GM18868 (cell line): ENCODE measurements around the gene MGAT4A.
A peak's percentile ranks its signal among the peaks of the same experiment; 100 is the strongest.
"Not testable (repeated sequence)": the region's sequence is repeated elsewhere in the genome, so short reads cannot be mapped to it uniquely, and the experiment has no call there.

Source experiments
- ATAC-seq: cut with Tn5 transposase; IDR thresholded peaks from one replicate; pipeline ENCODE4 v1.9.1; 2021; ENCODE audit warnings: mild to moderate bottlenecking, moderate library complexity; ENCODE audit not compliant: unreplicated experiment

The MGAT4A gene

DNA sequence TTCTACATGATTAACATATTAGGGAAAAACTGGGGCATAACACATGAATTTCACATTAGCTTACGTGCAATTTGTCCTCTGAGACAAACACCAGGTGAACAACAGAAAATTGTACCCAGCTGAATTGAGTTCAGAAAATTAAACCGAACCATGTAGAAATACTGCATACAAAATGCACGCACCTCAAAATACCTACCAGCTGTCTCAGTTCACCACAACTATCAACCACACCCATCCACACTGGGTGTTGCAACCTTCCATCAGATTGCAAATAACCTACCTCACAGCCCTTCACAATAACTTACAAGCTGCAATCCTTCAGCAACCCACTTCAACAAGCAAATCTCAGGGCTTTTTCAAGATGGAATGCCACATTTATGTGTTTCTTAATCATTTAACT, 66.6 kb downstream of the MGAT4A start:
- ATAC-seq: no peak

DNA sequence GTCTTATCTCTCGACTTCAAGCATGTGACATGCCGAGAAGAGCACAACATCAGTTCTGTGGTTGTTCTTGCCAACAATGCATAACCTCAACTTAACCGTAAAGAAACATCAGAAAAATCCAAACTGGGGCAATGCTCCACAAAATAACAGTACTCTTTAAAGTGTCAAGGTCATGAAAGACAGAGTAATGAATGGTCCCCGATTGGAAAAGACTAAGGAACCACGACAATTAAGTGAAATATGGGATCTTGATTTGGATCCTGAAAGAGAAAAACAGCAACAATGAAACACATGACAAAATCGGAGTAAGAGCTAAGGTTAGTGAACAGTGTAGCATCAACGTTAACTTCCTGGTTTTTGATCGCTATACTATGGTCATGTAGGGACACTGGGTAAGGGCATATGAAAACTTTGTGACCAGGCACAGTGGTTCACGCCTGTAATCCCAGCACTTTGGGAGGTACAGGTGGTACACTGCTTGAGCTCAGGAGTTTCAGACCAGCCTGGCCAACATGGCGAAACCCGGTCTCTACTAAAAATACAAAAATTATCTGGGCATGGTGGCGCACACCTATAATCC, 67.3 kb downstream of the MGAT4A start:
- no peak for ATAC-seq

DNA sequence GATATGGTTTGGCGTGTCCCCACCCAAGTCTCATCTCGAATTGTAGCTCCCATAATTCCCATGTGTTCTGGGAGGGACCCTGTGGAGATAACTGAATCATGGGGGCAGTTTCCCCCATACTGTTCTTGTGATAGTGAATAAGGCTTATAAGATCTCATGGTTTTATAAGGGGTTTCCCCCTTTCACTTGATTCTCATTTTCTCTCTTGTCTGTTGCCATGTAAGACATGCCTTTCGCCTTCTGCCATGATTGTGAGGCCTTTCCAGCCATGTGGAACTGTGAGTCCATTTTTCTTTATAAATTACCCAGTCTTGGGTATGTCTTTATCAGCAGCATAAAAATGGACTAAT, 71.5 kb downstream of the MGAT4A start:
- ATAC-seq: not testable (repeated sequence)

DNA sequence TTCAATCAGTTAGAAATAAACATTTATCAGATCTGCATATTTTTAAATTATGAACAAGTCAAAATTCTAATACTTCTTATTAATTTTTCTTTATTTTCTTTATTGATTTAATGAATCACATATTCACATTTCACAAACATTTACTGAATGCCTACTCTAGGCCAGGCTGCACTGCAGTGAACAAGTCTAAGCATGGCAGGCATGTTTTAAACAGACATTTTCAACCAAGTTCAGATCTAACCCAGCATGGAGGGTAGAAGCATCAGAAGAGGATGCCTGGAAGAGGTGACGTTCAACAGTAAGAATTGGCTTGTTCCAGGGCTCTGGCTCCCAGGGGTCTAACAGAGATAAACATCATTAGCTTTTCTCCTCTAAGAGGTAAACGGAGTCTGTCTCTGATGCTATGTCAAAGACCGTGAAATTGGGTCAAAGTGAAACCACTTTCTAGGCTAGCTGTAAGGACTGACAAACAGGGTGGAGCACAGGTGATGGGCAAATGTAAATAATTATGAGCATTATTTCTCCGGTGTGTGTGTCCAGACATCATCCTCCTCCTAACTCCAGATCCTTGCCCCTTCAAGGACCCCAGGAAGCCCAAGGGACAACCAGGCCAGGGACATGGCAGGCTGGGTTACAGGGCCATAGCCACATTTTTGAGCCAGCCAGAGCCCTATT, 72.0 kb downstream of the MGAT4A start:
- ATAC-seq: no peak

DNA sequence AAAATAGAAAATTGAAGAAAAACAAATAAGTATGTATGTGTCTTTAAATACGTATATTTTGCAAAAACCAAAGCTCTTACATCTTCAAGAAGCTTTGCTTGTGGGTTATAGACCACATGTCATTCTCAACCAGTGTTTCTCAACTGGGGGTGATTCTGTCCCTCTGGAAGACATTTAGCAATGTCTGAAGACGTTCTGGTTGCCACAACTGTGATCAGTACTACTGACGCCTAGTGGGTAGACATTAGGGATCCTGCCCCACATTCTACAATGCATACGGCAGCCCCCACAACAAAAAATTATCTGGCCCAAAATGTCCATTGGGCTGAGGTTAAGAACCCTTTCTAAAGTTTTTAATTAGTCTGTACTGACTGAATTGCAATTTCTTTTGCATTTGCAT, 74.1 kb downstream of the MGAT4A start:
- no peak for ATAC-seq

DNA sequence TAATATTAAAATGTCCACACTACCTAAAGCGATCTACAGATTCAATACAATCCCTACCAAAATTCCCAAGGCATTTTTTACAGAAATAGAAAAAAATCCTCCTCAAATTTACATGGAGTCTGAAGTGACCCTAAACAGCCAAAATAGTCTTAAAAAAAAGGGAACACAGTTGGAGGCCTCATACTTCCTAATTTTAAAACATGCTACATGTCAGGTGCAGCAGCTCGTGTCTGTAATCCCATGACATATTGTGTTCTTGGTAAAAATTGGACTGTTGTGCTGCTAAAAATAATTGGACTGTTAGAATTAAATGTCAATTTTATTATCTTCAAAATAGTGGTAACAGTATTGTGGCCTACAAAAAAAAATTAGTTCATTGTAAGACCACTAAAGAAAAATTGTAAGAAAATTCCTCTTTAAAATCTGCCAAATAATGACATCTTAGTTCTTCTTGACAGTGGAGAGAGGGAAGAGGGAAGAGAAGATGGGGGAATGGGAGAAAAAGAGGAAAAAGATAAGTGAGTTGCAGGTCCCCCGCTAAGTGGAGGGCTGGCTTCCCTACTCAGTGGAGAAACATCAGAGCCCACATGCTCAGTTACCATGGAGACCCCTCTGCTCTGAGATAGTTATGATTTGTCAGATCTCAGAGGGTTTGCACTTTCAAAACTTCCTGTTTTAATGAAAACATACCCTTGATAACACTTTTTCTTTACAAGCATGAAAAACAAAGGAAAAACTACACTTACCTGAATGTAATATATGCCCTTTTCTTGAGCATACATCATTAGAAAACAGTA, 76.0 kb downstream of the MGAT4A start:
- no peak for ATAC-seq

DNA sequence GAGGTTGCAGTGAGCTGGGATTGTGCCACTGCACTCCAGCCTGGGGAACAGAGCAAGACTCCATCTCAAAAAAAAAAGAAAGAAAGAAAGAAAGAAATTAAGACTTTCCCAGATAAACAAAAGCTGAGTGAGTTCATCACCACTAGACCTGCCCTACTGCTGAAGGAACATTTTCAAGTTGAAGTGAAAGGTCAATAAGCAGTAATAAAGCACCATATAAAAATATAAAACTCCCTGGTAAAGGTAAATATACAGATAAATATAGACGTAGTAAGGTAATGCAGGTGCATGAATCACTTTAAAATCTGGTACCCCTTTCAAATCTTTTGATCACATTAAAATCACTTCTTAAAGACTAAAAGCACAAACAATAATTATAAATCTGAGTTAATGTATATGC, 79.9 kb downstream of the MGAT4A start:
- no peak for ATAC-seq

DNA sequence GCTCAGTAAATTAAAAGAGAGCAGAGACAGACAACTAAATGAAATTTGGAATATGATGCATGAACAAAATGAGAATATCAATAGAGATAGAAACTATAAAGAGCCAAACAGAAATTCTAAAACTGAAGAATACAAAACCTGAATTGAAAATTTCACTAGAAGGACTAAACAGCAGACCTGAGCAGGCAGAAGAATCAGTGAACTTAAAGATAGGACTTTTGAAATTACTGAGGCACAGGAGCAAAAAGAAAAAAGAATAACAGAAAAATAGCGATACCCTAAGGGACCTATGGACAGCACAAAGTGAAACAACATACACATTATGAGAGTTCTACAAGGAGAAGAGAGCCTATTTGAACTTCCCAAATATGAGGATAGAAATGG, 80.9 kb downstream of the MGAT4A start:
- ATAC-seq: no peak

DNA sequence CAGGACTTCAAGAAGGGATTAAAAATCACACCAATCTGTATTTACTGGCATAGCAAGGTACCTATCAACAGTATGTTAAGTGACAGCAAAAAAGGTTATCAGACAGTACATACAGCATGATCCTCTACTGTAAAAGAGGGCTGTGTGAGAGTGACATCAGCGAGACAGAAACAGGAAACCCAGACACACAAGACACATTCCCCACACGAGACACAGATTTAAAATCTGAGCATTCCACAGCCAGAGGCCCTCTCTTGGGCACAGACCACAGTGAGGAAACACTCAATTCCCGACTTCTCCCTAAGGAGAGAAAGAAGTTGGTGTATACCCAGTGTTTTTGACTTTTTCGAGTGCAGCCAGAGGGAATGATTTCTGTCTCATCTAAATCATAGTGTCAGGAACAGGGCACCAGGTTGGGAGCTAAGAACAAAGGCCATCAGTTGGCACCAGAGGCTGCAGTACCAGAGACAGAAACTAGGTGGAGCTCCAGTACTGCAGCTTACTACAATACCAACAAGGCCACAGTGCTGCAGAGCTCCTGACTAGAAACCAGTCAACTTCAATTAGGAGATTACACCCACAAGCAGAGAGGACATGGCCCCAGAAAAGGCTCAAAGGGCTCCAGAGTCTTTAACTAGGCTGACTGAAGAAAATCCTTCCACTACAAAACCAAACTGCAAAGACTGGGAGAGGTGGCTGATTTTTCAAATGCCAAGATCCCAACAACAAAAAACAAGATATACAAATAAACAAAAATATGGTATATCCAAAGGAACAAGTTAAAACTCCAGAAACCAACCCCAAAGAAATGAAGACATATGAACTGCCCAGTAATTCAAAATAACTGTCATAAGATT, 81.6 kb downstream of the MGAT4A start:
- no peak for ATAC-seq

DNA sequence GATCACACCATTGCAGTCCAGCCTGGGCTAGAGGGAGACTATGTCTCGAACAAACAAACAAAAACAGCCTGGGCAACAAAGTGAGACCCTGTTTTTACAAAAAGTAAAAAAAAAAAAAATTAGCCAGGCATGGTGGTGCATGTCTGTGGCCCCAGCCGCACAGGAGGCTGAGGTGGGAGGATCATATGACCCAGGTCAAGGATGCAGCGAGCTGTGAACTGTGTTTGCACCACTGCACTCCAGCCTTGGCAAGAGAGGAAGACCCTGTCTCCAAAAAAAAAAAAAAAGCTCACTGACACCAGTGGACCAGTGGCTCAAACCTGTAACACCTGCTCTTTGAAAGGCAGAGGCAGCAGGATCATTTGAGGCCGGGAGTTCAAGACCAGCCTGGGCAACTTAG, 82.5 kb downstream of the MGAT4A start:
- no peak for ATAC-seq

DNA sequence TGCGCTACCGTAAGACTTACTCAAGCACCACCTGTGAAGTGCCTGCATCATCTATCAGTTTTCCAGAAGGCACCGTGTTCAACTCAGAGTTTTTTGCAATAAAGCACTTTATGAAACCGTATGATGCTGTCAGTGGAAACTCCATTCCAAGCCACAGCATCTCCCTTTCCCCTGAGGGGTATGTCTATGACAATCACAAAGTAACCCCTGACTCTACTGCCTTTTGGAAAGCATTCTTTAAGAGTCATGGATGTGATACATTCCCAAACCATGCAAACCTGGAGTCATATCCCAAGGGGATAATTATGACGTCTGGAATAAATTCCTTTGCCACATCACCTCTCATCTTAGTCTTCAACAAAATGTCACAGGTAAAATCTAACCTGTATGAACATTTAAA, 83.3 kb downstream of the MGAT4A start:
- ATAC-seq: no peak

DNA sequence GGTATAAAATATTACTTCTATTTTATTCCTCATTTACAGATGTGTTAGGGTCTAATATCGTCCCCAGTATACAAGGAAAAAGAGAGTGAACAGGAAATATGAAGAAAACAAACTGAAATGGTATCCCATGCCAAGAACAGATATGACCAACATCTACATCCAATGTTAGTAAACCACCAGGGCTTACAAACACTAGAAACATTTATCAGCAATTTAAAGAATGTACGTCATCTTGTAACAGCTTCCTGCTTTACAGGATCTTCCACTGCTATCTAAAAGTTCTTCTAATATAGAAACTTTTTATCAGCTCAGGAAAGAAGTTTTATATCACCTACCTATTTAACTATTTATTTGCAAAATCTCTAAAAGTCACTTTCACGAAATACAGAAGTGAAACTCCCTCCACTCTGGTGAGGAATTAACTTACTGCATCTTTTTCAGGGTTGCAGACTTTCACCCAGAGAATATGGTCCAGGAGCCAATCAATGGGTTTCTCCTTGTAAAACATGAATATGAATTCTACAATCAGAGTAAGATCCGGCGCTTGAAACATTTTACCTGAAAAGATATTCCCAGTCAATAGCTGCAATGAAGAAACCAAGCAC, 87.3 kb downstream of the MGAT4A start:
- ATAC-seq: no peak

DNA sequence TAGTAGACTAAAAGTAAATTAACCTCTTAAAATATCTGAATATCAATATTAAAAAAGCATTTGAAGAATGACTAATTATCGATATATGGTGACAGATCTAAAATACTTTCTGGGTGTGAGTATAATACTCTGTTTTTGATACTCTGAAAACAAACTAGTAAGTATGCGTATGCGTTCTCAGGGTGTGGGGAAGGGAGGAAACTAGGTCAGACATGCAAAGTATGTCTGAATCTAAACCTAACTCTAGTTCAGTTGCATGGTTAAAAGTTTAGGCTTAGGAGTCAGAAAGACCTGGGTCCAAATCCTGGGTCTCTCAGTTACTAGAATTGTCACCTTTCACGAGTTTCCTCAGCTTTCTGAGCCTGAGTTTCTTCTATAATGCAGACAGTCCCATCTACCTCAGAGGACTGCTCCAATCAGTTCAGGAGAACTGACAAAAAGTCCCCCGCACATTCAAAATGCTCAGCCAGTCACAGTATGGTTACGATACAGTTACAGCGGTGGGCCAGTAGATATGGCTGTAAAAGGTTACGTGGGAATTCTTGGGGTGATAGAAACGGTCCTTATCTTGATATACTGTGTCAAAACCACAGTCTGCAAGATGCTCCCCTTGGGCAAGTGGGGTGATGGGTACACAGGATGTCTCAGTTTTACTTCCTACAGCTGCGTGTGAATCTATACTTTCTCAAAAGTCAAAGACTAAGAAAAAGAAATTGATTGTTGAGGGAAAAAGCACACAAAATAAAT, 93.4 kb downstream of the MGAT4A start:
- peak; percentile 51 for ATAC-seq

DNA sequence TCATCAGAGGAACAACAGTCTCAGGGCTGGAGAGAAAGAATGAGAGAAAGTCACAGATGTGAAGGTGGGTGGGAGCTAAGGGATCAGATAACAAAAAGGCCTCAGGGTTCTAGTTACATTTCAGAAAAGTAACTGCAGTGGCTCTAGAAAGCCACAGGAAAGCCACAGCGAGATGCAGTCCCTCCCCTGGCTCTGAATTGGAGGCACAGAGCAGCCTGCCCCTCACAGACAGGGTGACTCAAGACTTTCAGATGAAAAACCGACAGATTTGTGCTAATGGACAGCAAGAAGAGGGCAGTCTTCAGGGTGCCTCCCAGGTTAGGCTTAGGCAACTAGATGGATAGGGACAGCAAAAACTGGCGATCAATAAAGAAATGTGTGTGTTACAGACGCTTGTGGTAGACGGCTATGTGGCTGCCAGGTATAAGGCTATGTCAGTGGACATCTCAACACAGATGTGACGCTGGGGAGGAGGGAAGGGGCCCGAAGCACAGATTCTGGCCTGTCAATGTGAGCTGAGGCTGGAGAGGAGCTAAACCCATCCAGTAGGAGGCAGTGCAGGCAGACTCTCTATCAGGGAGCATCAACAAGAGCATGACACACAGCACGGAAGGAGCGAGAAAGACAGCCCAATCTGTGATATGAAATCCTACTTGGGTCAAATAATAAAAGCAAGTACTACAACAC, 96.4 kb downstream of the MGAT4A start:
- ATAC-seq: no peak

DNA sequence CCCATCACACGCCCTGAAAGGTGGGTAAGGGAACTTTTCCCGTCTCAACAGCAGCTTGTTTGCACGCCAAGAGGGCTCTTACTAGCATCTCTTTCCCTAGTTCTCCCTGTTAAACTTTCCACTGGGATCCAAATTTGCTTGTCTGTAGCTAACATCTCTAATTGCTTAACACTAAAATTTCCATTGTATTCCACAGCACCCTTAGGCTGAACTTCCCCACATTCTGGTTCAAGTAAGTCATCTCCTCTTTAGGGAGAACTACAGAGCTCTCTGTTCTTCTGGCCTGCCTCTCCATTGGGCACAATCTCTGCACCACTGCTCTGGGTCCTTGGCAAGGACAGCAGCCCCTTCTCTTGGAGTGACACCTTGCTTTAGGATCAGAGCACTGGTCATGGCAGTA, 98.6 kb downstream of the MGAT4A start:
- no peak for ATAC-seq

DNA sequence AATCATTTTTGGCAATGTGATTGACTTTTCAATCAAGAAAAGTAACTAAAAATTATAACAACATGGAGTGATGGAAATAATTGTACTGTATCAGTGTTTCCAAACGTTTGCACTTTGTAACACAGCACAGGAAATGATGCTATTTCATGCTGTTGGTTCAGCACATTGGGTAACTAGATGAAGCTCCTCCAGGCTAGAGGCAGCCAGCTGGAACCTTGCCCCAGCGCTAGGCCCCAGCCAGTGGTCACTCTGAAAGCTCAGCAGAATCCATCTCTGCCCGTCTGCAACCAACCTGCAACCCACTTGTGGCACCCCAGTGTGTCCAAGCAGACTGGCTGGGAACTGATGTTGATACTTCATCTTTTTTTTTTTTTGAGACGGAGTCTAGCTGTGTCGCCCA, 107.3 kb downstream of the MGAT4A start:
- no peak for ATAC-seq

DNA sequence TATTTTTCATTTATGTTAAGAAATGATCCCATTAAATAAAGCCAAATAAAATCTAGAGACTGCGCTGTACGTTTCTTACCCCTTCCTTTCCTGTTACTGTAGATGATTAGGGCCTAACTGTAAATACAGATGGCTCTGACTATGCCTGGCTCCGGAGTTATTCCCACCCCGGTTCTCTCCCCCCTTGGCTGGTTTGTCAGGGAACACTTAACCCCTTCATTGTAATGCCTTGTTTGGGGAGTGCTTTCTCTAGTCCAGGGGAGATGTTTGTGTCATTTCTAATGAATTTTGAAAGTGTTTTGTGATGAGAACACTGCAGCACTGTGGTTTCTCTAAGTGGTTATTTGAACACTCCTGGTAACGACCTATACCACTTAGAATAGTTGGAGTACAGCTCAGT, 113.8 kb downstream of the MGAT4A start:
- ATAC-seq: no peak

DNA sequence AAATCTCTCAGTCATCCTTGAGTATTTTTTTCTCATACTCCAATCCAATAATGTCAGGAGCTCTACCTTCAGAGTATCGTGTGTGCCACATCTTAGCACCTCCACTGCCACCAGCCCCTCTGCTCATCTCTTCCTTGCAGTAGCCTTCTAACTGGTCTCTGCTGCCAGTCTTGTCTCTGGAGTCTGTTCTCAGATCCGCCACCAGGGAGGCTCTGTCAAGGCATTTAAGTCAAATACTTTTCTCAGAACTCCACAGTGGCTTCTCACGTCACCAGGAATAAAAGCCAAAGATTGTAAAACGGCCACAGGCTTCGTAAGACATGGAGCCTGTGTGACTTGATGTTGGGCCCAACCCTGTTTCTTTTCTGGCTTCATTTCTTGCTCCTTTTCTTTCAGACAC, 115.5 kb downstream of the MGAT4A start:
- no peak for ATAC-seq

DNA sequence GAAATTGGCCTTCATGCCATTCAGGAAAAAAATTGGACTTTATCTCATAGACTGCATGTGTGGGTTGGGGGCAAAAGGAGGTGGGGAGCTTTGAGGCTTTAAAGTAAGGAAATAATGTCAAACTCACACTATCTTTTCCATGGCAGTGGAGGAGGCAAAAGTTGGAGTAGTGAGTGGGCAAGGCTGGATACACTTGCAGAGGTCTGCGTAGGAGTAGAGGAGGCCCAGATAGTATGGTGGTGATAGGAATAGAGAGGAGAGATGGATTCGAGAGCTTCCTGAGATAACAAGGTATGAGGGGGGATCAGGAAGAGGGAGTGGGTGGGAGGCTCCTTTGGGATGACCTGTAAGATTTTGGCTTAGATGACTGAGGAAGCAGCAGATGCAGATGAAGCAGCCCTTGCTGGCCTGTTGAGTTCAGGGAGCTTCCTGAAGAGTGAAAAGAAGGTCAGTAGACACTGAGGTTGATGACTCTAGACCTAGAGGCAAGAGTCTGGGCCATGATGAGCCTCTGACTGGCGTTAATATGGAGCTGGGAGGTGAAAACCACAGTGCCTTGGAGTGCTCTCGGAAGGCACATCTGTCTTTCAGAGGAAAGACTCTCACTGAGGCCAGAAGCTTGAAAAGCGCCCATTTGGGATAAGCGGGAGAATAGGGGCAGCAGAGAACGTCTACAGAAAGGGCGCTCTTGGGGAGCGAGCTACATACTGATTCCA, 116.8 kb downstream of the MGAT4A start:
- no peak for ATAC-seq
